ENCODE results near the gene OCIAD1.
"Not testable (repeated sequence)": the region's sequence is repeated elsewhere in the genome, so short reads cannot be mapped to it uniquely, and the experiment has no call there.

GRCh38 chr4:48848799-48849198 lies 17.9 kb downstream of the OCIAD1 start:
- TF ChIP-seq ELF1 (IDR thresholded peaks at IDR 0.05; ENCODE audit: borderline replicate concordance, low read depth); CTCF (IDR thresholded peaks at IDR 0.05 in 2 of 3, conservative IDR thresholded peaks at IDR 0.05 in 1 of 3; ENCODE audit: borderline replicate concordance in 1 of 3, insufficient read depth in 1 of 3, low read depth in 2 of 3, low read length in 2 of 3); CEBPB (IDR thresholded peaks at IDR 0.05; ENCODE audit: low read depth); MAX (IDR thresholded peaks at IDR 0.05); EZH2phosphoT487 (IDR thresholded peaks at IDR 0.05; ENCODE audit: borderline replicate concordance); ZBTB33 (IDR thresholded peaks at IDR 0.05; ENCODE audit: extremely low read depth, insufficient replicate concordance, low read length); REST (IDR thresholded peaks at IDR 0.05; ENCODE audit: low read depth): not testable (repeated sequence)

Data from HCT116 (cell line).